Endothelial cell of umbilical vein (primary cell): ENCODE results near the gene CYTH1. TPM values are rescaled to one million over a fixed set of nuclear protein-coding genes. Genes with fewer than 3 reads are reported as not detected.

Experiments used
- BruUV-seq: library from RNA; stranded (reverse); fragments of 400-500 nt; replicated peaks from 2 replicates; lab custom pipeline; 2021; lab: Mats Ljungman, UMichigan
- CTCF ChIA-PET: fragments of 300-600, 350-600 bp; sonication (Branson Sonifier 250); formaldehyde crosslinking; loops from one replicate; lab custom pipeline; 2021; ENCODE audit warnings: antibody characterized with exemption, inconsistent platforms; lab: Charles Lee
- POLR2A ChIA-PET: fragments of 300-600, 350-600 bp; sonication (Branson Sonifier 250); formaldehyde crosslinking; loops from one replicate; lab custom pipeline; 2021; ENCODE audit warnings: antibody characterized with exemption, inconsistent platforms; lab: Charles Lee
- DNase-seq: peaks from one replicate; pipeline ENCODE4 v3.0.0-alpha.2; 2011; ENCODE audit warnings: low read depth, low spot score
- FAIRE-seq: peaks from 2 replicates; lab custom pipeline; 2011; peaks lifted over from hg19 to GRCh38; lab: Jason Lieb, UNC
- H2AFZ ChIP-seq: 2 replicates; pipeline ENCODE4 v1.6.0; 2012; ENCODE audit warnings: low read depth, low read length, control low read depth, inconsistent platforms
- H3K27ac ChIP-seq: 2 replicates; pipeline ENCODE4 v1.5.1; 2011; ENCODE audit warnings: low read depth, mild to moderate bottlenecking, control low read depth, low read length, moderate library complexity; ENCODE audit not compliant: insufficient read depth
- H3K27me3 ChIP-seq, 2 experiments: 2 replicates each; pipeline versions ENCODE4 v1.6.0 to v1.6.1; 2011; ENCODE audit warnings: low read length in 2 of 2, mixed read lengths in 1 of 2; ENCODE audit not compliant: control insufficient read depth in 2 of 2, insufficient read depth in 2 of 2
- H3K36me3 ChIP-seq, 2 experiments: 2 replicates in 1 of 2; 3 replicates in 1 of 2; pipeline ENCODE4 v1.5.1; 2011; ENCODE audit warnings: low read length in 2 of 2, mild to moderate bottlenecking in 1 of 2, moderate library complexity in 1 of 2; ENCODE audit not compliant: control insufficient read depth in 2 of 2, insufficient read depth in 2 of 2; ENCODE audit errors: extremely low read depth in 1 of 2
- H3K4me1 ChIP-seq: 3 replicates; pipeline ENCODE4 v1.5.1; 2011; ENCODE audit warnings: mild to moderate bottlenecking, low read length; ENCODE audit not compliant: control insufficient read depth, insufficient read depth; ENCODE audit errors: extremely low read depth
- H3K4me2 ChIP-seq: 2 replicates; pipeline ENCODE4 v1.6.1; 2011; ENCODE audit warnings: low read length, control low read depth, mixed read lengths; ENCODE audit not compliant: insufficient read depth
- H3K4me3 ChIP-seq, 3 experiments: fragments of 200-600 bp in 1 of 3; sonication (generic), shearing (Covaris generic) in 1 of 3; replicated peaks in 1 of 3; 2 replicates each; pipeline ENCODE4 v1.5.1; 2011 to 2016; ENCODE audit warnings: control low read depth in 3 of 3, low read length in 3 of 3, mild to moderate bottlenecking in 2 of 3, inconsistent platforms in 1 of 3, low read depth in 1 of 3, moderate library complexity in 1 of 3; ENCODE audit not compliant: insufficient read depth in 1 of 3
- H3K79me2 ChIP-seq: 2 replicates; pipeline ENCODE4 v1.6.0; 2012; ENCODE audit warnings: low read length, inconsistent platforms; ENCODE audit not compliant: control insufficient read depth, insufficient read depth
- H3K9ac ChIP-seq: replicated peaks from 2 replicates; pipeline ENCODE3; 2011; ENCODE audit warnings: low read length, control low read depth; ENCODE audit not compliant: insufficient read depth; ENCODE audit errors: extremely low read depth
- H3K9me1 ChIP-seq: replicated peaks from 3 replicates; pipeline ENCODE4 v1.6.0; 2011; ENCODE audit warnings: mild to moderate bottlenecking, low read length; ENCODE audit not compliant: control insufficient read depth, insufficient read depth; ENCODE audit errors: extremely low read depth
- H3K9me3 ChIP-seq: replicated peaks from 2 replicates; pipeline ENCODE4 v1.5.1; 2012; ENCODE audit warnings: low read length, inconsistent platforms; ENCODE audit not compliant: control insufficient read depth, insufficient read depth
- H4K20me1 ChIP-seq: replicated peaks from 2 replicates; pipeline ENCODE3; 2011; ENCODE audit warnings: mild to moderate bottlenecking, low read length; ENCODE audit not compliant: control insufficient read depth, insufficient read depth; ENCODE audit errors: extremely low read depth
- EZH2 ChIP-seq: IDR thresholded peaks from 2 replicates; pipeline ENCODE4 v1.6.1; 2012; ENCODE audit warnings: borderline replicate concordance, low read depth, mild to moderate bottlenecking, moderate library complexity, low read length, inconsistent platforms; ENCODE audit not compliant: severe bottlenecking
- FOS ChIP-seq: IDR thresholded peaks from 2 replicates; pipeline ENCODE4 v1.6.1; 2011; ENCODE audit warnings: mild to moderate bottlenecking, low read length, moderate library complexity, borderline replicate concordance; ENCODE audit not compliant: insufficient read depth
- GATA2 ChIP-seq: IDR thresholded peaks from 2 replicates; pipeline ENCODE4 v1.7.0; 2011; ENCODE audit warnings: low read depth, mild to moderate bottlenecking, moderate library complexity, mixed read lengths, low read length; ENCODE audit not compliant: insufficient read length, insufficient read depth
- JUN ChIP-seq: IDR thresholded peaks from 2 replicates; pipeline ENCODE4 v1.6.1; 2011; ENCODE audit warnings: borderline replicate concordance, low read depth; ENCODE audit not compliant: insufficient read length, insufficient read depth
- MYC ChIP-seq: IDR thresholded peaks from one replicate; pipeline ENCODE4 v1.6.1; 2011; ENCODE audit warnings: mild to moderate bottlenecking, low read depth, low read length
- POLR2A ChIP-seq: IDR thresholded peaks from 2 replicates; pipeline ENCODE4 v1.6.1; 2012; ENCODE audit warnings: low read depth, mild to moderate bottlenecking, control low read depth, low read length
- POLR2AphosphoS5 ChIP-seq: IDR thresholded peaks from 2 replicates; pipeline ENCODE4 v1.6.1; 2012; ENCODE audit warnings: low read depth, mild to moderate bottlenecking, control low read depth, low read length, moderate library complexity; ENCODE audit not compliant: insufficient read depth
- dilution Hi-C: fragments of 300-500 bp; cut with MboI; formaldehyde crosslinking; loops from one replicate; pipeline ENCODE4 v1.15.0; 2019; ENCODE audit warnings: low sequenced_read_pairs; ENCODE audit not compliant: extremely low pct_ligation_motif_present
- intact Hi-C: fragments of 100-400 bp; cut with micrococcal nuclease; formaldehyde crosslinking; loops from one replicate; pipeline ENCODE4 v1.10.0; 2022
- polyA plus RNA-seq, 4 experiments: library from polyadenylated mRNA; depleted of rRNA in 3 of 4; stranded (reverse) in 3 of 4; unstranded in 1 of 4; fragments of >200 nt; gene quantifications; 2 replicates each; pipeline versions ENCODE4 v1.2.1 to v1.2.3, GENCODE V29; 2011 to 2012; ENCODE audit warnings: missing spikeins in 1 of 4
- total RNA-seq: library from RNA; stranded (reverse); gene quantifications from 2 replicates; pipeline ENCODE4 v1.2.3, GENCODE V29; 2021
- TF ChIP-seq, protein P1 (sequence below): IDR thresholded peaks from 2 replicates; pipeline ENCODE4 v1.6.1; 2011; ENCODE audit not compliant: insufficient read depth, insufficient read length
- TF ChIP-seq, protein P2 (sequence below), 2 donors: IDR thresholded peaks; 1 replicate in 1 of 2; 2 replicates in 1 of 2; pipeline ENCODE4 v1.5.1; 2011; ENCODE audit warnings: low read length in 2 of 2, mild to moderate bottlenecking in 2 of 2, moderate library complexity in 2 of 2, control low read depth in 1 of 2, inconsistent platforms in 1 of 2, low read depth in 1 of 2; ENCODE audit not compliant: insufficient read depth in 1 of 2; ENCODE audit errors: extremely low read depth in 1 of 2

CYTH1 gene
- total and polyA plus RNA-seq, 2 donors (not counting 3 experiments of a cell fraction or from before 2014, with no cell fraction given) = 35.9 to 49.9 TPM

DNA sequence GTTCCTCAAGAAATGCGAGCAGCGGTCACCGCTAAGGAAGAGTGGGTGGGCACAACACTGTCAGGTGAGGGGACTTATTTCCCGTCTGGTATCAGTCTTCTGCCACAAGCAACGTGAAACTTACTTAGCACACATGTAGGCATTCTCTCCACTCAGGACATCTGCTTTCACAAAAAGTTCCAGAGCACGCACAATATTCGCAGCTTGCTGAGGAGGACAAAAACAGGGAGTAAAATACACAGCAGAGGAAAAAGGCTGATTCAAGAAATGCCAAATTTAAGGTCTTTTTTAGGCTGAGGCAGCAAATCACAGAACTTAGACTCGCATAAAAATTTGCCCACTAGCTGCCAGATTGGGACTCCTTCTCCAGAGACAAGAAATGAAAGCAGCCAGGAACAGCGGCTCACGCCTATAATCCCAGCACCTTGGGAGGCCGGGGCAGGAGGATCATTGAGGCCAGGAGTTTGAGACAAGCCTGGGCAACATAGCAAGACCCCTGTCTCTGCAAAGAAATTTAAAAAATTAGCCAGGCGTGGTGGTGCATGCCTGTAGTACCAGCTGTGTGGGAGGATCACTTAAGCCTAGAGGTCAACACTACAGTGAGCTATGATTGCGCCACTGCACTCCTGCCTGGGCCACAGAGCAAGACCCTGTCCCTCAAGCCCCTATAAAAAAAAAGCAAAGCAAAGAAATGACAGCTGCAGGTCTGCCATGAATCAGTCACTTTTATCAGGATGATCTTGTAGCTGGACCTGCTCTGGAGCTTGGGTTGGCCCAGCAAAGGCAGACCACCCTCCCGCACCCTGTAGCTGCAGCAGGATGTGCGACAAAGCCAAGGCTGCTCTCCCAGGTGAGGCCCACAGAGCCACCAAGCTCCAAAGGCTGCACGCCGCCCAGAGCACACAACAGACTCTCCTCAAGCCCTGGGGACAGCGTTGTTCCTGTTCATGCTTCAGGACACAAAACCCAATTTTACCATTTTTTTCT is 38.0 kb upstream of the CYTH1 start:
- Histone ChIP-seq H3K27me3 (no peaks in the 10 kb centered on the region), H3K79me2 (peaks cover 4% of the 10 kb centered on the region), H3K9me3 (no peaks in the 10 kb centered on the region), H2AFZ (no peak overlapping the region), H3K4me2 (no peak overlapping the region), H3K4me3 (no peak overlapping the region), H3K9me1 (no peaks in the 10 kb centered on the region), H3K36me3 (peaks cover 16 to 40% of the 10 kb centered on the region in 2 experiments), H3K9ac (no peak overlapping the region), H4K20me1 (no peaks in the 10 kb centered on the region), H3K27ac (peak overlapping the region; percentile 52), H3K4me1 (peaks cover 19% of the 10 kb centered on the region)
- ChIA-PET POLR2A (no interaction called here), CTCF (interaction anchor here (1.1 to 2.7 kb wide), 4 partner anchors 7 to 323 kb away, joined by 3 to 11 read pairs (median 5); no protein-coding TSS in a partner anchor)
- no peak for DNase-seq
- no TSS peak for BruUV-seq
- dilution Hi-C loops = no loop called here
- TF ChIP-seq, protein P1, sequence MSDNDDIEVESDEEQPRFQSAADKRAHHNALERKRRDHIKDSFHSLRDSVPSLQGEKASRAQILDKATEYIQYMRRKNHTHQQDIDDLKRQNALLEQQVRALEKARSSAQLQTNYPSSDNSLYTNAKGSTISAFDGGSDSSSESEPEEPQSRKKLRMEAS = no peak
- TF ChIP-seq POLR2A = no peak
- no peak for TF ChIP-seq MYC
- no peak for TF ChIP-seq JUN
- TF ChIP-seq FOS = no peak
- no peak for TF ChIP-seq POLR2AphosphoS5
- TF ChIP-seq, protein P2, sequence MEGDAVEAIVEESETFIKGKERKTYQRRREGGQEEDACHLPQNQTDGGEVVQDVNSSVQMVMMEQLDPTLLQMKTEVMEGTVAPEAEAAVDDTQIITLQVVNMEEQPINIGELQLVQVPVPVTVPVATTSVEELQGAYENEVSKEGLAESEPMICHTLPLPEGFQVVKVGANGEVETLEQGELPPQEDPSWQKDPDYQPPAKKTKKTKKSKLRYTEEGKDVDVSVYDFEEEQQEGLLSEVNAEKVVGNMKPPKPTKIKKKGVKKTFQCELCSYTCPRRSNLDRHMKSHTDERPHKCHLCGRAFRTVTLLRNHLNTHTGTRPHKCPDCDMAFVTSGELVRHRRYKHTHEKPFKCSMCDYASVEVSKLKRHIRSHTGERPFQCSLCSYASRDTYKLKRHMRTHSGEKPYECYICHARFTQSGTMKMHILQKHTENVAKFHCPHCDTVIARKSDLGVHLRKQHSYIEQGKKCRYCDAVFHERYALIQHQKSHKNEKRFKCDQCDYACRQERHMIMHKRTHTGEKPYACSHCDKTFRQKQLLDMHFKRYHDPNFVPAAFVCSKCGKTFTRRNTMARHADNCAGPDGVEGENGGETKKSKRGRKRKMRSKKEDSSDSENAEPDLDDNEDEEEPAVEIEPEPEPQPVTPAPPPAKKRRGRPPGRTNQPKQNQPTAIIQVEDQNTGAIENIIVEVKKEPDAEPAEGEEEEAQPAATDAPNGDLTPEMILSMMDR (IDR thresholded peaks at IDR 0.05; ENCODE audit: extremely low read depth in 1 of 2, insufficient read depth in 1 of 2, low read depth in 1 of 2, low read length in 2 of 2) = no peak
- no peak for TF ChIP-seq GATA2
- no peak for TF ChIP-seq EZH2
- intact Hi-C loops = no loop called here
- no peak for FAIRE-seq
